Measurements from ENCODE around the gene TGFBR3.

The TGFBR3 gene

DNA sequence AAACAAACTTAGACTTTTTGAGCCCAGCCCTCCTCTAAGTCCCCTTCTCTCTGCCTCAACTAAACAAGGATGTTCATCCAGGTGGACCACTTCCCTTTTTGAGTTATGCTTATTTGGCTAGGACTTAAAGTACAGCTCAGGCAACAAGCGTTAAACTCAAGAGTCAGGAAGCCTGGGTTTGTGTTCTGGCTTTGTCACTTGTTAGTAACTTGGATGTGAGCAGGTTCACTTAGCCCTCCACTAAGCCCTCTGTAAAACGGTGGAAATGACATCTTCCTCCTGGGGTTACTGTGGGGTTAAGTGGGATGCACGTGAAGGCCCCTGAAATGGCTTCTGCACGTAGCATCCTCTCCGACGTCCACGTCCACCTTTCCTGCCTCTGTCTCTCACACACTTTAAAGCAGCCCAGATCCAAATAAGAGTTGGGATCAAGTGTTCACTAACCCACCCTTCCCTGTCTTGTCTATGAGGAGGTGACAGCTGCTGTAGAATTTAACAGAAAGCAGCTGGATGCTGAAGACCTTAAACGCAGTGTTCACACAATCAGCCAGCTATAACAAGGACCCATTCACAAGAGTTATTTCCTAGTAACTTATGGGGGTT lies 152.7 kb downstream of the TGFBR3 start:
- no peak for DNase-seq (ENCODE audit: low read depth in 2 of 2)

DNA sequence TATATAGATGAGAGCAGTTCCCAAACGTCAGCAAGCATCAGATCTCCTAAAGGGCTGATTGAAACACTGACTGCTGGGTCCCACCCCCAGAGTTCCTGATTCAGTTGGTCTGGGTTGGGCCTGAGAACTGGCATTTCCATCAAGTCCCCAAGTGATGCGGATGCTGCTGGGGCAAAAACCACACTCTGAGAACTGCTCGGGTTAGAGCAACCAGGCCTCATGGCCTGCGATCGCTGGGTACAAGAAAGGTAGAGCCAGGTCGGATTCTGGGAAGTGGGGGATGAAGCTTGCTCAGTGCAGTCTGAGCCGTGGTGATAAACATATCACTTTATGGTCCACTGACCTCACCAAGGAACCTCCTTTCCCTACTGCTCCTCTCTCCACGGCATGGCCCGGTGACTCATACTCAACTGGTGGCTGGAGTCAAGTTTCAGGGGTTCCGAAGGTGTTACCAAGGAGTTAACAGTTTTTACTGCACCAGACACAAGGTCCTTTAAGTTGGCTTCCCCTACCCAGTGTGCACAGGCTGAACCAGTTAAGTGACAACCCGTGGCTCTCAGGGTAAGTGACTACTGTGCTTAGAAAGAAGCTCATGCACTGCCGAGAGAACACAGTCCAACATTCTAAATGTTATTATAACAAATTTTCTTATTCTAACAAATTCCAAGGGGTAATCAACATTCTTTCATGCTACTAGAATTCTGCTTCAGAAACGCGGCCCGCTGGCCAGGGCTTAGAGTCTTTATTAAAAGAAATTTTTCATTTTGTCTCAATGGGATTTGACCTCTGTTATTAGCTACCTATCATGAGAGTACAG lies 153.5 kb downstream of the TGFBR3 start:
- no peak for DNase-seq (ENCODE audit: low read depth in 2 of 2)

DNA sequence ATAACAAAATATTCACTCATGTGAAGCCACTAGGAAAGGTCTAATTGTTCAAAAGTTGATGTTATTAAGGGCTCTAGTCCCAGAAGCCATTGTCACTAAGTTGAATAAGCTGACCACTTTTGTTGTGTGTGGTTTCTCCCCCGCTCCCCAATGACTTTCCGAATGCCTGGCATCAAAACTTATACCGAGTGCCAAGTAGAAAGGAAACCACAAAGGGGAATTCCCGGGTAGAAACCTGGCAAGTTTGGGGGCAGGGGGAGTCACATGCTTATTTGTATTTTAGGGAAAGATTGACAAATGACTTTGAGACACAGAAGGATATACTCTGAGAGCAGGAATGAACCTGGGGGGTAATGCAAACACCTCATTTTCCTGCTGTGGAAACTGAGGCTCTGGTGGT lies 154.1 kb downstream of the TGFBR3 start:
- peak in 1 of 2 donors; percentile 51 for DNase-seq (ENCODE audit: low read depth in 2 of 2)

DNA sequence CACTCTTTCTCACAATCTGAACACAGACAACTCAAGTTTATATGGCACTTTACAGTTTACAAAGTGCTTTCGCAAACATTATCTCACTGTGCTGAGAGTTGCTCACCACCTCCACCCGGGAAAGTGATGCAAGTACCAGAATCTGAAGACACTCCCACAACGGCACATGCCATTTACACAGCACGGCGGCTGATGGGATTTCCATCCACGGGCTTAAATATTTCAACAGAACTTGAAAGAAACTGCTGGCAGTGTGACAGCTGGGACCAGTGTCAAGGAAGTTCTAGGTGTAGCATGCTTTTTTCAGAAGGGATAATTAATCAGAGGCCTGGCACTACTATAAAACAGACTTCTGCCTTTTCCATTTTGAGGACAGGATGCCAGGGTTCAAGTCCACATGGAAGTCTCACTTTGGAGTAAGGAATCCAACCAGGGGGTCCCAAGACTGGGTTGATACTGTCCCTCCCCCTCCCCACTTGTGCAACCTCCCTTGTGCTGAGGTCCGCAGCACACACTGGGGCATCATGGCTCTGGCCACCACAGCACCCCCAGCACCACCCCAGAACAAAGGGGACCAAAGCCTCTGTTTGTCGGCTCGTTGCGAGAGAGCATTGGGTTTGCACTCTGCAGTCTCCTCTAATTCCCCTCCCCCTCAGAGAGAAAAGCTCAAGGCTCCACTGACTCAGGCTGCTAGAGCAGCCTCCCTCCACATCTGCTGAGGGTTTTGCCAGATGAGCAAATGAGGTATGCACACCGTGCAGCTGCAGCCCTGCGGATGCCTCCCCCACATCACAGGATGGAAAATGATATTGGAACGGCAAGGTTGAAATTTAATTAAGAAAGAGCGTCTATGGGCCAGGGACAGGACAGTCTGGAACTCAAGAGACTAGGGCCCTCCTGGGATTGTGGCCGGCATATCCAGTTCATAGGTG lies 154.9 kb downstream of the TGFBR3 start:
- DNase-seq (ENCODE audit: low read depth in 2 of 2), result no peak

DNA sequence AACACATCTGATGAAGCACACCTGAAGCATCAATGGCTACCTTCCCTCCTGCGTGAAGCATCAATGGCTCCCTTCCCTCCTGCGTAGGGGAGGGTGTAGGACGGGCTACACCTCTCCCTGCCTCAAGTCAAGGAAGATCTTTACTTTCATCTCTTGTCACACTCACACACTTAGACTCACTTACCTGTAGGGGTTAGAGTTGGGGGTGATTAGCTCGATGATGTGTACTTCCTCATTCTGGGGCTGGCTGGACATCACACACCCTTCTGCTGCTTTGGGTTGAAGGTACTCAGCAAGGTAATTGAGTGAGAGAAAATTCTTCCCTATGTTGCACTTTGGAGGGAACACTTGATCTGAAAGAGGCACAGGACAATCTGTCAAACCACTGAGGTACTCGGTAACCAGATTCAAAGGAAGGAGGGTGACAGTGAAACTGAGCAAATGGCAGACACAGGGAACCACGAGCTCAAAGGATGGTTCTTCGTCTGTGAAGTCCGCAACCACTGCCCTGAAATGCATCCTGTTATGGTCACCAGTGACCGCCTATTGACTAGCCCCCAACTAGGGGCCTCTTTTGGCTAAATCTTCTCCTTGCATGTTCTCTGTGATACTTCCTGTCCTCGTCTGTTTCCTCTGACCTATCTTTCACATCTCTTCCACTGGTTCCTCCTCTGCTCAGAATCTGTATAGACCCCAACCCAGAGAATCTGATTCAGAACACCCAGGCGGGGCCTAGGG lies 156.2 kb downstream of the TGFBR3 start:
- DNase-seq (ENCODE audit: low read depth in 2 of 2), result no peak

DNA sequence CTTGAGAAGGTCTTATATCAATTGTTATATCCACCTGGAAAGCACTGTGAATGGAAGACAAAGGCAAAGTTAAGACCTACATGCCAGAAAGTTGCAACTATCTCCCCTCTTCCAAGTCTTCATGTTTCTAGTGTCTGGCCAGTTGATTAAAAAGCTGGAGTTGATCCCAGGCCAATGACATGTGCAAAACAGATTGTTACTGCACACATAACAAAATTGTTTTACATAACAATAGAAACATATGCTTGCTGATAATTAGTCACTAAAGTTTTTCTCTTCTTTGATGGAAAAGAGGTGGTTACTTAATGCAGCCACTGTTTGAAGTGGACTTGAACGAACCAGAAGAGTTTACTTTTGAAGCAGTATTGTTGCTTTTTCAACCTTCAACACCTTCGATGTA lies 158.2 kb downstream of the TGFBR3 start:
- DNase-seq (ENCODE audit: low read depth in 2 of 2), result no peak

DNA sequence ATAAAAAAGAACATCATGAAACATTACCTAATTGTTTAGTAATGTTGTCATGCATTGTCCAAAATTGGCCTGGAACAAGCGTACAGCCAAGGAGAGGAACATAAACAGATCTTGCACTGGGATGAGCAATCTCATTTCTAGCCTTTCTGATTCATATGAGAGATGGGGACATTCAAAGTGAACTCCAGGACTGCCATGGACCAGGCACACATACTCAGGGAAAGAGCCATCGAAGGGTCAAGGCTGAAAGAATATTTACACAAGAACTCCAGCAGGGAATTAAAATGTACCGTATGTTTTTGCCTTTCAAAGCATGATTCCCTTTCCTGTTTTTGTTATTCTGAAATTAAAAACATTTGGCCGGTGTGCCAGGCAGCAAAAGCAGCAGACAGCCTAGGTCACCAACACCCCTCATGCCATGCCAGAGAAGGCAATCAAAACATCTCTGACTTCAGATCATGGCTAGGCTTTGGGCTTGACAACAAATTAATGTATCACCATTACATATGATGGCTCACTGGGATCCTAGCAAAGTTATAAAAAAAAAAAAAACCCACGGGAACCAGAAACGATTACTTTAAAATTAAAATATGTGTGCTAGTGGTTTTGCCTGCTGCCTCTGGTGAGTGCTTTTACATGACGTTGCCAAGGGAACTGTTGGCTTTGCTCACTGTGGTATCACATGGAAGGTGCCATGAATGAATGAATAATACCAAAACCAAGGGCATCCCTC lies 159.8 kb downstream of the TGFBR3 start:
- DNase-seq (ENCODE audit: low read depth in 2 of 2), result no peak

DNA sequence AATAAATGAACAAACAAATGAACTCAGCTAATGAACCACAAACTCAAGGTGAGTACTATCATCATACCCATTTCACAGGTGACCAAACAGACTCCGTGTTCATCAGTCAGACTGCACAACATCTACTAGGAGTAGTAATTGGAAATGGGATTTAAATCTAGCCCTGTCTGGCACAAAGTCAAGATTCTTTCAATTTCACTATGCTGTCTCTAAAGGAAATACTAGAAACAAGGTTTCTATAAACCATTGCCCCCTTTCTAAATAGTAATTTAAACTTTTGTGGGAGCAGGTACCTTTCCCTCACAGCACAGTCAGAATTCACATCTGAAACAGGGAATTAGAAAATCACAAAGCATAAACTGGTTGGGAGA lies 160.3 kb downstream of the TGFBR3 start:
- no peak for DNase-seq (ENCODE audit: low read depth in 2 of 2)

DNA sequence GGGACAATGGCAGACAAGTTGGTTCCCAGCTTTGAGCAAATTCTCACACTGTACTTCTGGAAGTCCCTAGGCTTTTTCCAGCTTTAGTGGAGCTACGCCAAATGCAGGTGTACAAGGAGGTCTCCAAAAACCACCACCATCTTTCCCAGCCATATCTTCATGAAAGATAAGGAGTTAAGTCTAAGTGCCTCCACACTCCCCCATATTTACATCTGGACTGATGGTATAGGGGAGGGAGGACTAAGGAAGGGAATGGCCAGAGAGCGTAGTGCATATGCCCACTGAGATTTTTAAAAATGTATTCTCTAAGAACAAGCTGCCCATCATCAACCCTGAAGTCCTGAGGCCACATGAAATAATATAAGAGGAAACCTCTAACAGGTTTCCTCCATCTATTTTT lies 161.3 kb downstream of the TGFBR3 start:
- DNase-seq (ENCODE audit: low read depth in 2 of 2), result no peak

DNA sequence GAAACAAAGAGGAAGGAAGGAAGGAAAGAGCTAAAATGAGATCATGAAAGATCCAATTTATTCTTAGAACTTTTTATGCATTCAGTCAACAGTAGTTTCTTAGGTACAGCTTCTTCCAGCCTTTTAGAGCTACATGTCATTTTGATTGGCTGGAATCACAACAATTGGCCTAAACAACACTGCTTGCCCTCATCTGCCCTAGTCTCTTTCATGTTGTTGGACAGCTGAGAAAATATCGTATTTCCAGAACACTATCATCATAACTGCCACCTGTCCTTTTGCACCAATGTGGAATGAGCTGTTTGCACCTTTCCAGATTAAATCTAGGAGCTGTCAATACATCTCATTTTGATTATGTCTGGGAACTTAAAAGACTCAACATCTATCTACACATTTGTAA lies 161.7 kb downstream of the TGFBR3 start:
- DNase-seq (ENCODE audit: low read depth in 2 of 2), result no peak

DNA sequence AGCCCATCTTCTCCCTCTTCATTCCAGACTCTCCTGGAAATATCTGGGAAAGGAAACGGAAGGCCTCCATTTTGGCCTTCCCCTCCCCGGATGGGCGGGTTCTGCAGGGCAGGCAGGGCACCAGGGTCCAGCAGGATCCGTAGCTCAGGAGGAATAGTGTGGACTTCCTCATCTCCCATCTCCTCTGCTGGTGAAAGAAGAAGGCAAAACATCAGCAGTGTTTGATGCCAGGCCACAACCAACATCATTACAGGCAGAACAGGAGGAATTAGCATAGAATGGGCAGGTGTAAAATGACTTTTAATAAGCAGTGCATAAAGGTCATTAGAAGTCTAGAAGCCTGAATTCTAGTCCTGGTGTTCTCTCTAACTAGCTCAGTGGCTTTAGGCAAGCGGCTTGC lies 165.9 kb downstream of the TGFBR3 start:
- DNase-seq (ENCODE audit: low read depth in 2 of 2), result no peak

DNA sequence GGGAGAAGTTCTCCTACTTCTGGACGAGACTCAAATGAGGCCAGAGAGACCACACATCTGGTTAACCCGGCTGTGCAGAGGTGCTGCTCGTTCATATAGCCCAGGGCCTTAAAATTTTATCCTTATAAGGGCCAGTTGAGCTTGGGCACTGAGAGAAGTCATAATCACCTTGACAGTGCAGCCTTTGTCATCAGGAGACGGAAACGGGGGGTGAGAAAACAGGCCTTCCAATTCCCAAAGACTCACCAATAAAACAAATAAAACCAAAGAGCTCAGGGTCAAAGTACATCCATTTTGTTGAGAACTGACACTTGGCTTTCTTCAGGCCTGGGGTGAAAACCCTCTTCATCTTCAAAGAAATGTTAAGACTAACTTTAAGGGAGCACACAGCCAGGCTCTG lies 167.1 kb downstream of the TGFBR3 start:
- DNase-seq (ENCODE audit: low read depth in 2 of 2), result no peak

DNA sequence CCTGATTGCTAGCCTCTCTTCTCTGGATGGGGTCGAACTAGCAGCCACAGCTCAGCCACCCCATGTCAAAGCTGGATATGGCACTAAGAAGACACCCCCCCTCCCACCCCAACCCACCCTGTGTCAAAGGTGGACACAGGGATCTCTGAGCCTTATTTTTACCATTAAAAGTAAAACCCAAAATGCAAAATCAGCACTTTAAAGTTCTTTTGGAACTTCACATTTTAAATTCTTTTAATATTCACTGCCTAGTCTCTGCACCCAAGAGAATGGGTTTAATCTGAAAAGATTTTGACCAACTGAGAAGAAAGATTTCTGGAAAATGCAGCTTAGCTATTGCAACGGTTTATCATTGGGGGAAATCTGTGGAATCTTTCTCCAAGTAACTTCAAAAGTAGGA lies 167.6 kb downstream of the TGFBR3 start:
- DNase-seq (ENCODE audit: low read depth in 2 of 2), result no peak

DNA sequence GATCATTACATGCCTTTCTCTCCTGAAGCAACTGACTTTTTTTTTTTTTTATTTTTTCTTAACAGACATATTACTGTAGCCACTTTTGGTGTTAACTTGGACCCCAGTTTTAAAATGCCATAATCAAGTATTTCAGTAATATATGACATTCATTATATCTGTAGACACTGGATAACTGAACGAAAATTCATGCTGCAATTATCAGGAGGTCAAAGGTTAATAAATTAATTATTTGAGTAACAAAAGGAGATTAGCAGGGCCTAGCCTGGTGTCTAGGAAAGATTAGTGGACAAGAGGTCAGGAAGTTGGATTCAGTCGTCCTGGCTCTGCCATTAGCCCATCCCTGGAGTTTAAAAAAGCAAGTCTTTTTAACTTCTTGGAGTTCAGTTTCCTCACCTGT lies 168.1 kb downstream of the TGFBR3 start:
- DNase-seq (ENCODE audit: low read depth in 2 of 2), result no peak

DNA sequence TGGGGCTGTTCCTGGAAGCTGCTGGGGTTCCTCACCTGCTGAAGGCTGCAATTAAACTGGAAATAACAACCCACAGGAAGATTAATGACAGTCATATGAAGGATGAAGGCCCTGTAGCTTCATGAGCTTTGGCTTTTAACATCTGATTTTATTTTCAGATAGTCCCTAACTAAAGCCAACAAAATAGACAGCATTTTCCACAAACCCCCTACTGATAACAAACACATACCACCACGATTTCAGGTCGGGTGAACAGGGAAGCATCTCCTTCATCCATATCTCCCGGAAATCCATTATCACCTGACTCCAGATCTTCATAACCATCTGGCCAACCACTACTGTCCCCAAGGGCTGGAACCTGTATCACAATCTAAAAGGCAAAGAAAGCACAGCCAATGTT lies 169.6 kb downstream of the TGFBR3 start:
- DNase-seq (ENCODE audit: low read depth in 2 of 2), result no peak

DNA sequence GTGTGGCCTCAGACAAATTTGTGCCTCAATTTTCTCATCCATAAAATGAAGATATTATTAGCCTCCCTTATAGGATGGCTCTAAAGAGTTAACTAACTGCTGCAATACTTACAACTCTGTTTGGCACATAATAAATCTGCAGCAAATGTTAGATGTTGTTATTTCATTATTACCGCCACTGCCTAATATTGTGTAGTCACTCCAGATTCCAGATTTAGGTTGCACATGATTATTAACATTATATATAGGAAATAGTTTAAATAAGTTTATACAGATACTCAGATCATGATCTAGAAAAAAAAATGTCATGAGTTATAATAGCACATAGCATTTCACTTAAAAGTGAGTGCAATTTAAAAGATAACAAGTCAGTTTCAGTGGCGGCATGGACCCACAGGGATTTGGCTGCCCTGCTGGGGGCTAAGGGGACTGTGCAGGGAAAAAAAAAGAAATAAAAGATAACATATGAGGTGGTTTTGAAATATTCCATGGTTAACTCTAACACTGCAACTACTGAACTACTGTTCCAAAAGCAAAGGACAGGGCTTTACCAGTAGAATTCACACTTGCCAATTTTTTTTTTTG lies 170.4 kb downstream of the TGFBR3 start:
- no peak for DNase-seq (ENCODE audit: low read depth in 2 of 2)

DNA sequence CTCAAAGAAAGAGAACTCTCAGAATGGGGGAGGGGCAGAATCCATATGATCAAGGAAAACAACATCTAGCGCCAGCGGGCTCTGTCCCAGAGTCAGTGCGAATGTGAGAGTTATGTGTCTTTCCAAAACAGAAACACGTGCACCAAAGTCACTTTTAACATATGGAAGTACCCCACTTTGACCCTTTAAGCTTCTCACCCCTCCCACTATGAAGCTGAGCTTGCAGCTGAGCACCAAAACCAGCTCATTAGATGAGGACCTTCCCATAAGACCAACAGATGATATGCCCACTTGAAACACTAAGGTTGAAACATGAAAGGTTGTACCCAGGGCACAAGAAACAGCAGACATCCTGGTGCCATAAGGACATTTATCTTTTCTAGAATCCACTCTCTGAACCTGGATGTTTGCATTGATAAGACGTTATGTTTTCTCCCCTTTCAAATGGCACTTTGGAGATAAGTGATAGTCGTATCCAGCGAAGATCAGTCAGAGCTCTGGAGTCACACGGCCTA lies 171.0 kb downstream of the TGFBR3 start:
- DNase-seq (ENCODE audit: low read depth in 2 of 2), result no peak

DNA sequence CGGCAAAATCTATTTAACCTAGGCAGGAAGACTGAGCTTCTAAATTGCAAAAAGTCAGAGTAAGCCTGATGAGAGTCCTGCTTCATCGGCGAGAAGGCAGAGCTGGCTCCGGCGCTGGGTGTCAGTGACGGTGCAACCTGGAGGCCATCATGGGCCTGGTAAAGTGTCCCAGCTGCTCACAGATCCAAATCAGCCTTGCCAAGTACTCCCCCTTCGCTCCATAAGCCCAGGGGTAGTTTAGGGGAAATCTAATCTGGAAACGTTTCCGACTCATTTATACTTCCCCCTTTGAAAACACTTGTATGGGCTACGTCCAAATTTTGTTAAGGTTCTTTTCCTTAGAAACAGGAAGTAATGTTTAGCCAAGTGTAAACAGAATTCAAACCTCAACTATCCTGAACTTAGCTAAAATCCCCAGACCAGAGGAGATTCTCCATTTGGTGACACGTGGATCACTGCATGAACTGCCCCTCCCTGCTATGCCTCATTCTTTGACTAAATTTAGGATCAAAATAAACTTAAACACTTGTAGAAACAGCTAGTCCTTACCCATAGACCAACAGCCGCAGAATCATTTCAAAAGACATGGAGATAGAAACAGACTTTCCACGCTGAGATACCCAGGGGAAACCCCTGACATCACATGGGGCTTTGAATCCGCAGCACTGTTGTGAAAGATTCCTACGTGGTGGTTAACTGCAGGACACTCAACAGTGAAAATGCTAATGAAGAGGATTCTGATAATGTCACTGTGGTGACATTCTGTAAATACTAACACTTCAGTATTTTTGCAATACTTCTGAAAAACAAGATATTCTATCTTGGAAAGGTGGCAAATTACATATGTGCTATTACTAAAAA lies 172.7 kb downstream of the TGFBR3 start:
- DNase-seq (ENCODE audit: low read depth in 2 of 2), result no peak

DNA sequence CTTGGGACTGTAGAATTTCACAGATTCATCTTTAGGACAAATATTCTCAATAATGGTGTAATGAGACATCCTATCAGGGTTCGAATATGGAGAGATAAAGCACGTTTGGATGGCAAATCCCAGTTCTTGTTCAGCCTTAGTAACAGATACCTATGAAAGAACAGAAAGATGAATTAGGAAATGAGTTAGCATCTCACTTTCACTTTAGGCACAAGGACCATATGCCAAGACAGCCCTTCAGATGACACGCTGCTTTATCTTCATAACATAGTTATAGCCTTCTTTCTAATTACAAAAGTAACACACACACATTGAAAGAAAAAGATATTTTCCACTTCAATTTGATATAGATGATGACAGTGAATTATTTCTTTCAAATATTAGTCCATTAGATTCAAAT lies 173.6 kb downstream of the TGFBR3 start:
- DNase-seq (ENCODE audit: low read depth in 2 of 2), result no peak
